Measurements from ENCODE around the gene CTXN2. TPM values are rescaled to one million over a fixed set of nuclear protein-coding genes. Genes with fewer than 3 reads are reported as not detected.

CTXN2 gene
- total RNA-seq, 2 donors from 2014 or later, result 0.11 TPM; not detected in 1

DNA sequence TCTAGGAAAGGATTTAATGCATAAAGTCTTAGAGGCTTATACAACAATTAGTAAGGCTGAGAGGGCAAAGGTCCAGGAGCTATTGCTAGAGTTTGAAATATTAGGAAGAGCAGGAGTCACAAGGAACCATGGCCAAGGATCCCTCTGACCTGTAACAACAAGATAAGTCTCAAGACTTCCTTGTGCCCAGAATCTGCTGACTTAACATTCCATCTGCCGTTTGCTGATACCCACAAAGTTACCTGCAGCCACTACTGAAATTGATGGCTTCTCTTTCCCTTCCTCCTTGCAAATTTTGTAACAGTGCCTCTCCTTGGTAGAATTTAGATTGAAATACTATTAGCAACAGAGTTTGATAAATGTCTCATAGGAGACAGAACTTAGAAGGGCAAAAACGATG is 8.7 kb upstream of the CTXN2 start:
- no peak overlapping the region for H3K27ac Mint-ChIP-seq
- H3K9me3 Mint-ChIP-seq, result no peaks in the 10 kb centered on the region
- H3K4me1 Mint-ChIP-seq, result no peaks in the 10 kb centered on the region

DNA sequence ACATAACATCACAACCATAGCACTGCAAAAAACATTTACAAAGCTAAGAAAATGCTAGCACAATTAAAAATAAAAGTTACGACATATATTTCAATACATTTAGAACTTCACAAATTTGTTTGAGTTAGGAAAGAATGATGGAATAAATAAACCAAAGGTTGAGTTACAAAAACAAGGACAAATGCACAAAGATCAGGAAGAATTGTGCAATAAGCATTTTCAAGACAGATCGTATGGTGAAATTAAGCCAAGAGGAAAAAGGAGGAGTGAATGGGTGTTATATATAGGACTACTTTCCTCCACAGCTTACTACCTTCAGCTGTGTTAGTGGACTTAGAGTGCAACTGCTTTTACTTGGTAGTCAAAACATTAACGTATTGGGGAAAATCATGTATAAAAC is 5.9 kb upstream of the CTXN2 start:
- Mint-ChIP-seq H3K27ac (no peak overlapping the region), H3K9me3 (no peaks in the 10 kb centered on the region), H3K27me3 (peaks cover 22% of the 10 kb centered on the region), H3K36me3 (ENCODE audit: low read depth) (no peaks in the 10 kb centered on the region), H3K4me3 (no peak overlapping the region), H3K4me1 (no peaks in the 10 kb centered on the region)
- no peak for ATAC-seq (replicated peaks)

More for the DNA sequence above, 8.7 kb upstream of the CTXN2 start:
- no peak overlapping the region for H3K4me3 Mint-ChIP-seq
- H3K27me3 Mint-ChIP-seq, result peaks cover 22% of the 10 kb centered on the region
- ATAC-seq (replicated peaks), result no peak
- no peaks in the 10 kb centered on the region for H3K36me3 Mint-ChIP-seq (ENCODE audit: low read depth)

DNA sequence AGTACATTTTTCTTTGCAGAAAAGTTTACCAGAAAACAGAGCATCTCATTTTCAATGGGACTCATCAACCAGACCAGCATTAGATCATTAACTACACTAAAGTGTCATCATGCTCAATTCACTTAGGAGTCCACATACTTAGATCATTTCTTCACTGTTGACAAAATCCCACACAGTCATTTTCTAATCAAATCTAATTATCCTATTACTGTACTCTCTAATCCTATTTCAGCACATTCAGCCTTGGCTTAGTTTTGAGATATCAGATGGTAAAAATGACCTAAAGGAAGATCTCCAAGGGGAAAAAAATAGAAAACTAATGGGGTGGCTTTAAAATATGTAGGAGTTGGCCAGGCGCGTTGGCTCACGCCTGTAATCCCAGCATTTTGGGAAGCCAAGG is 5.2 kb upstream of the CTXN2 start:
- no peaks in the 10 kb centered on the region for H3K9me3 Mint-ChIP-seq
- peaks cover under 1% of the 10 kb centered on the region for H3K4me1 Mint-ChIP-seq
- H3K27ac Mint-ChIP-seq, result no peak overlapping the region
- ATAC-seq (replicated peaks), result no peak
- H3K36me3 Mint-ChIP-seq (ENCODE audit: low read depth), result no peaks in the 10 kb centered on the region
- peaks cover 25% of the 10 kb centered on the region for H3K27me3 Mint-ChIP-seq
- H3K4me3 Mint-ChIP-seq, result no peak overlapping the region

DNA sequence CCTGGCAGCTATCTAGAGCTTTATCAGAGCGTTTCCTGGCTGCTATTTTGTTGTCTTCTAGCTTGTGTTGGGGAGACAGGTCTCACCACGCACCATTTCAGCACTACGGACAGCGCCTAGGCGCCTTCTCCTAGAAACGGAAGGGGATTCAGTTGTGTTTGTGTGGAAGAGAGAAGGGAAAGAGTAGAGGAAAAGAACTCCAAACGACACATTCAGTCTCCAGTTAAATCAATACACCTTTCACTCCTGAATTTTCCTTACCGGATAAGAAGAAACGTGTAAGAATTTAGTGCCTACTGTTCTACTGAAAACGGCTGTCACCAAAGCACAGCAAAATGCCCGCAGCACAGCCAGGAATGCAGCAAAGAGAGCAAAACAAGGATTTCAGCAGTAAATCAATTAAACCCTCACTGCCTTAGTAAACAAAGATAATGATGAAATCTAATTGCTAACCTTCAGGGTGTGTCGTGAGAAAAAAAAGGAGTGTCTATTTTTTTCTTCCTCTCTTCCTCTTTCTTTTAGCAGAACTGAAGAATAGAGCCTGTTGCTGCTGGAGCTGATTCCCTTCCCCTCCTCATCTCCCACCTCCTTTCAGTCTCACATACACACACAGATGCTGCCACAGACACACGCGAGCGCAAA is 412 bp upstream of the CTXN2 start:
- peak overlapping the region; percentile 50 for H3K4me3 Mint-ChIP-seq
- no peak for ATAC-seq (replicated peaks)
- H3K36me3 Mint-ChIP-seq (ENCODE audit: low read depth), result no peaks in the 10 kb centered on the region
- peaks cover 31% of the 10 kb centered on the region for H3K27me3 Mint-ChIP-seq
- H3K9me3 Mint-ChIP-seq, result no peaks in the 10 kb centered on the region
- H3K4me1 Mint-ChIP-seq, result peaks cover 6% of the 10 kb centered on the region
- no peak overlapping the region for H3K27ac Mint-ChIP-seq

DNA sequence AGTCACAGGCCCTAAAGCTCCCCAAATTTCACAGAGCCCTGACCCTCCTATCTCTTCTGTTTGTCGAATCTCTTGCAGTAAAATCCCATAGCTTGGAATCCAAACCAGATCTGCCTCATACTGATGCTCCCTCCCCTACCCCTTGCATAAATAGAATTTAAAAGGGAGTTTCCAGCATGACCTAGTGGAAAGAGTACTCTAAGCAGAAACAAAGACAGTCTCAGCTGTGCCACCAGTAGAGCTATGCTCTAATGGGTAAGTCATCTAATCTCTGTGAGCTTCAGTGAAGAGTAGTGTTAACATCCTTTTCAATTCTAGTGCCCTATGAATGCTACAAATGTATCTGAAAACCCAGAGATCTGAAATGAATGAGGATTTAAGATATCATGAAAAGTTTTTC is 10.6 kb downstream of the CTXN2 start:
- Mint-ChIP-seq H3K27me3 (peaks cover 23% of the 10 kb centered on the region), H3K9me3 (no peaks in the 10 kb centered on the region), H3K36me3 (ENCODE audit: low read depth) (no peaks in the 10 kb centered on the region), H3K27ac (no peak overlapping the region), H3K4me3 (no peak overlapping the region), H3K4me1 (no peaks in the 10 kb centered on the region)
- ATAC-seq (replicated peaks), result no peak

DNA sequence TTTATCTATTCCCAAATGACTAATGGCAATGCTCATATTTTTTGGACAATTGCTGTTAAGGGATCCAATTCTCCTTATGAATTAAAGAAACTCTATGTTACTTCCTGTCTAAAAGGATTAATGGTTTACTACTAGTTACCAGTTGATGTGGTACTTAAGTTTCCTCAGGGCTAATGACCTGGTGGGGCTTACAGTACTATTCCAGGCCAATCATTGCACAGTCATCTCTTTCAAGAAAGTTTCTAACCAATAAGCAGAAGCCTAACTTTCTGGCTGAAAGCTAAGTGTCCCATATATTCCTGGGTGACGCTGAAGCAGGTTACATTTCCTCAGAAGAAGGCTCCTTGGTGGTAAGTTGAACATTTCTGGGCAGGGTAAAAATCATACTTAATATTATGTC is 14.5 kb downstream of the CTXN2 start, which contains the start of gene SLC12A1:
SLC12A1 (plus strand) TSS at position 322 of the 400 bp plus-strand sequence. CDS start 1,418 bp downstream, outside the sequence.
- Mint-ChIP-seq H3K4me3 (no peak within 1 kb of the TSS), H3K27me3 (peaks cover 16% of the 10 kb centered on the region), H3K9me3 (no peaks in the 10 kb centered on the region), H3K36me3 (ENCODE audit: low read depth) (no peaks in the 10 kb centered on the region), H3K27ac (no peak within 1 kb of the TSS), H3K4me1 (no peaks in the 10 kb centered on the region)
- ATAC-seq (replicated peaks), result no peak

DNA sequence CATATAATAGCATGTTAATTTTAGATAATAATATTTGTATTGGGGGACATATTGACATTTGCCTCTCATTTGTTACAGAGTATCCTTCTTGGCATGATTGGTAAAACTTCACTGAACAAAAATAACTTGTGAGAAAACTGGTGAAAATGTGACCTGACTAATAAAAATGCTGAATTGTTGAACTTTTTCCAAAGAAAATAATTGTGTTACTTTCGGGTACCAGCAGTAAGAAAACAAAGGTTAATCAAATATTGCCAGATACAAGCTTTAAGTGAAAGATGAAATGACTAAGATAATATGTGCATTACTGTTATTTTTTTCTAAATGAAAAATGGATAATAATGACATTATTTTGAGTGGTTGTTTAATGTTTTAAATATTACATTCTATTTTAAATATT is 29.8 kb downstream of the CTXN2 start:
- H3K9me3 Mint-ChIP-seq, result no peaks in the 10 kb centered on the region
- H3K4me3 Mint-ChIP-seq, result no peak overlapping the region
- no peaks in the 10 kb centered on the region for H3K4me1 Mint-ChIP-seq
- ATAC-seq (replicated peaks), result no peak
- no peaks in the 10 kb centered on the region for H3K36me3 Mint-ChIP-seq (ENCODE audit: low read depth)
- H3K27me3 Mint-ChIP-seq, result peaks cover 8% of the 10 kb centered on the region
- H3K27ac Mint-ChIP-seq, result no peak overlapping the region

DNA sequence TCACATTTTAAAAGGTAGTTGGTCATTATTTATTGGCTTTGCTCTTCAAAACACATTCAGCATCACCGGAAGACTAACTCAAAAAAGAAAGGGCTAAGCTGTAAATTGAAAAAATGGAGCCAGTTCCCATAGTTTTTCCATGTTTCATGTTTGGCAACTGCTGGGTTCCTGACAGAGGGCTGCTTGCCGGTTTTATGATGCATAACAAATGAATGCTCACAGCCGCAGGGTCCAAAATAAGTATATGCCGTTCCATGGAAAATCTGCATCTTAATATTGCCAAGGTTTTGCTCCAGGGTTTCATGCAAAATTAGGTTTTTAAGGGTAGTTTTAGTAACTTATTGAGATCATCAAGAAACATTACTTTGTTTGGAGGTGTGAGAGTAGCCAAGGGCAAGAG is 30.4 kb downstream of the CTXN2 start:
- Mint-ChIP-seq H3K4me1 (no peaks in the 10 kb centered on the region), H3K27me3 (peaks cover 8% of the 10 kb centered on the region), H3K4me3 (no peak overlapping the region), H3K36me3 (ENCODE audit: low read depth) (no peaks in the 10 kb centered on the region), H3K27ac (no peak overlapping the region), H3K9me3 (no peaks in the 10 kb centered on the region)
- no peak for ATAC-seq (replicated peaks)

DNA sequence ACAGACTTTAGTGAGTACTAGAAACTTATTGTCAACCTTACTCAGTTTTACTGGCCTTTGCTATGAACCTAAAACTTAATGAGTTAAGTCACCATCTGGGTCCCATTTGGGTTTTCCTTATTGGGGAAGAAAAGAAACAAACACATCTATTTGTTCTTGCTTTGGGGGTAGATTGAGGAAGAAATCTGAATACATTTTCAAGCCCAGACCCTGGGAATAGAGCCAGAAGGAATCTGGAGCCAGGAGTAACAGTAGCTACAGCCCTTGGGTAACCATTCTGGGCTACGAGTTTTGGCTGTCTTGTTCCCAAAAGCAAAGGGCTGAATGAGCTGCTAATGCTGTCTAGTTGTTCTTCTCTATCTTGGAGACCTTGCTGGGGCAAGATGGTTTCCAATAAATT is 31.2 kb downstream of the CTXN2 start:
- Mint-ChIP-seq H3K27me3 (peaks cover 9% of the 10 kb centered on the region), H3K27ac (no peak overlapping the region)
- ATAC-seq (replicated peaks), result no peak

DNA sequence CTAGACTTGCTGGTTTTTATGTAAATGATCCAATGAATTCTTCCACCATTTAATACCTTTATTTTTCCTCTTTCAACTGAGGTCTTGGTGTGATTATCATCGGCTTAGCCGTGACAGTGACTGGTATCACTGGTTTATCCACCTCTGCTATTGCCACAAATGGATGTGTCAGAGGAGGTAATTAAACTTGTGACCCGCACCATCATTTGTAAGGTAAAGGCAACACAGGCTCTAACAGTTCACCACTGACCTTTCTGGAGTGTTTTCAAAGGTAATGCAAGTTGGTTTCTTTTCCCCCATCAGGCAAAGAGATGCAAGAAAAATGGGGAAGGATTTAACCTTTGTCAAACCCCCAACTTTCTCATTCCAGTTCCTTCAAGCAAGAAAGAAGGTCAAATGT is 34.3 kb downstream of the CTXN2 start:
- Mint-ChIP-seq H3K36me3 (ENCODE audit: low read depth) (no peaks in the 10 kb centered on the region), H3K4me3 (no peak overlapping the region), H3K27me3 (peaks cover 7% of the 10 kb centered on the region), H3K9me3 (no peaks in the 10 kb centered on the region), H3K4me1 (no peaks in the 10 kb centered on the region), H3K27ac (no peak overlapping the region)
- ATAC-seq (replicated peaks), result no peak

More for the DNA sequence above, 31.2 kb downstream of the CTXN2 start:
- H3K4me3 Mint-ChIP-seq, result no peak overlapping the region
- H3K4me1 Mint-ChIP-seq, result no peaks in the 10 kb centered on the region
- H3K36me3 Mint-ChIP-seq (ENCODE audit: low read depth), result no peaks in the 10 kb centered on the region
- no peaks in the 10 kb centered on the region for H3K9me3 Mint-ChIP-seq

DNA sequence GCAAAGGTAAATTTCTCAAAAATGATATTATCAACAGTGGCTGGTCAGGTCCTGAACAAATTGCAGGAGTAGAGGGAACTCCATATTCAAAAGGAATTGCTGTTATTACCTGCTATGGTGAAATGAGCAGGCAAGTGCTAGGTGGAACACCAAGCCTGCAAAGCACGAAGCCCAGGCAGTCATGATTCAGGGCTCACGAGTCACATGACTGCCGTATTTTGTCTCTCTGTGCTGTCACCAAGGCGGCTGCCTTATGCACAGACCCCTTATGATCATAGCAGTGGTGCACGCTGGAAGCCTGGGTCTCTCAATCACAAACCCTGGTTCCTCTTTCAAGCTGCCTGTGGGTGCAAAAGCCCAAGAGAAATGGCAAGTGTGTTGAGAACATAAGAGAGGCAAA is 39.0 kb downstream of the CTXN2 start:
- no peaks in the 10 kb centered on the region for H3K36me3 Mint-ChIP-seq (ENCODE audit: low read depth)
- H3K9me3 Mint-ChIP-seq, result no peaks in the 10 kb centered on the region
- no peak overlapping the region for H3K27ac Mint-ChIP-seq
- peaks cover 12% of the 10 kb centered on the region for H3K27me3 Mint-ChIP-seq
- H3K4me1 Mint-ChIP-seq, result no peaks in the 10 kb centered on the region
- no peak for ATAC-seq (replicated peaks)
- no peak overlapping the region for H3K4me3 Mint-ChIP-seq

DNA sequence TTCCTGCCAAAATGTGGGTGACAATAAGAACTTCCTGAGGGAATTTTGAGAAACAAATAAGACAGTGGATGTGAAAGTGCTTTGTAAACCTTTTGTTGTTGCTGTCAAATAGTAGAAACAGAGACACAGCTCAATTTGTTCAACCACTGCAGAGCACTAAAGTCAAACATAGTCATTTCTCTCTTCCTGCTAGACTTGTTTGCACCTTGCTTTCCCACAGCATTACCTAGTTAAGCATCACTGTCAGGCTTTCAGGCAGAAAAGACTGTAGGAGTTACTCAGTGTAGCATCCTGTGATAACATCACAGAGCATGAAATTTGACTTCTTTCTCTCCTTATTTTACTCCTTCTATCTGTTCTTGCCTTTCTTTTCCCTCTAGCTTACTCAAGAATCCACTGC is 41.8 kb downstream of the CTXN2 start:
- no peak for ATAC-seq (replicated peaks)
- Mint-ChIP-seq H3K27me3 (peaks cover 9% of the 10 kb centered on the region), H3K9me3 (no peaks in the 10 kb centered on the region), H3K4me1 (no peaks in the 10 kb centered on the region), H3K27ac (no peak overlapping the region), H3K36me3 (ENCODE audit: low read depth) (no peaks in the 10 kb centered on the region), H3K4me3 (no peak overlapping the region)

DNA sequence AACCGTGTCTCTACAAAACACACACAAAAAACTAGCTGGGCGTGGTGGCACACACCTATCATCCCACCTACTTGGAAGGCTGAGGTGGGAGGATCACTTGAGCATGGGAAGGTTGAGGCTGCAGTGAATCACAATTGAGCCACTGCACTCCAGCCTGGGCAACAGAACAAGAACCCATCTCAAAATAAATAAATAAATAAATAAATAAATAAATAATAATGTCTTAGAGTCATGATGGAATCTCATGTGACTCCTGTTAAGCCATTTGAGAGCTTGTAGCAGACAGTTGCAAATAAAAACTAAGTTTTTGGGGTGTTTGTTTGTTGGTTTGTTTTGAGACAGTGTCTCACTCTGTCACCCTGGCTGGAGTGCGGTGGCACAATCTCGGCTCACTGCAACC is 47.9 kb downstream of the CTXN2 start:
- H3K36me3 Mint-ChIP-seq (ENCODE audit: low read depth), result no peaks in the 10 kb centered on the region
- no peaks in the 10 kb centered on the region for H3K4me1 Mint-ChIP-seq
- H3K9me3 Mint-ChIP-seq, result no peaks in the 10 kb centered on the region
- no peak overlapping the region for H3K4me3 Mint-ChIP-seq
- ATAC-seq (replicated peaks), result no peak
- H3K27ac Mint-ChIP-seq, result no peak overlapping the region
- H3K27me3 Mint-ChIP-seq, result no peaks in the 10 kb centered on the region

DNA sequence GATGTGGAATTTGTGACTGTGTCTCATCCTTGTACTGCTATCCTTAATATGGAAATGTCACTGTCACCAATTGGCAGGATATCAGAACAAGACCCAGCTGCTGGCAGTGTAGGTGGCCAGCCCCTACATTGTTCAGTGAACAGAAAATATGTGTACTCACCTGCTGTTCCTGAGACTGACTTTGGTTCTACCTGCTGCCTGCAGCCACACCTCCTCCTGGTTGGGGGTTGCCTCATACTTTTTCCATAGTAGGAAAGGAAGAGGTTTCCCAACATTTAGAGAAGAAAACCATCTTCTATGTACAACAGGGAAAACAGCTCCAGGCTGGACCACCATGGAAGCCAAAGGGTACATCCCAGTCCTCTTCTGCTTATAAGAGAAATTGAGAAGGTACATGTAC is 50.5 kb downstream of the CTXN2 start:
- no peak for ATAC-seq (replicated peaks)
- Mint-ChIP-seq H3K36me3 (ENCODE audit: low read depth) (no peaks in the 10 kb centered on the region), H3K27me3 (peaks cover 3% of the 10 kb centered on the region), H3K27ac (no peak overlapping the region), H3K4me3 (no peak overlapping the region), H3K4me1 (no peaks in the 10 kb centered on the region), H3K9me3 (no peaks in the 10 kb centered on the region)

DNA sequence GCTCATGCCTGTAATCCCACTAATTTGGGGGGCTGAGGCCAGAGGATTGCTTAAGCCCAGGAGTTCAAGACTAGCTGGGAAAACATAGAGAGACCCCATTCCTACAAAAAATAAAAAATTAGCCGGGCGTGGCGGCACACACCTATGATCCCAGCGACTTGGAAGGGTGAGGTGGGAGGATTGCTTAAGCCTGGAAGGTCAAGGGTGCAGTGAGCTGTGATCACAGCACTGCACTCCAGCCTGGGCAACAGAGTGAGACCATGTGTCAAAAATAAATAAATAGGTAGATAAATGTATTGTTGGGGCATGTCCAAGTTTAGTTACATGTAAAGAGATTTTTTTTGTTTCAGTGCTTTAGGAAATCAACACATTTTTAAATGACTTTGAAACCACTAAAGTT is 51.1 kb downstream of the CTXN2 start:
- no peaks in the 10 kb centered on the region for H3K9me3 Mint-ChIP-seq
- H3K4me3 Mint-ChIP-seq, result no peak overlapping the region
- ATAC-seq (replicated peaks), result no peak

DNA sequence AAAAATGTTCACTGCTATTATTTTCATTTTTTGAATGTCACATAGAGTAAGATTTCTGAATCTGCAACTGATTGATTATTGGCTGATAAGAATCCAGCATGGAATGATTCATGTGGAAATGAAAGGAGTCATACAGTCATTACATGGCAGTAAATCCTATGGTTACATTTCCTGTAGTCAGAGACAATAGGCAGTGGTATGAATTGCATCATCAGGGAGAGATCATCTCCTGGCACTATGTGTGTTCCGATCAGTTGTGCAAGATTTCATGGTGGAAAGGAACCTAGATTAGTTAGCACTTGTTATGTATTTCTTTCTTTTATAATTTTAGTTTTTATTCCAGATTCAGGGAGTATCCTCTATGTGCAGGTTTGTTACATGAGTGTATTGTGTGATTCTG is 53.5 kb downstream of the CTXN2 start:
- no peaks in the 10 kb centered on the region for H3K9me3 Mint-ChIP-seq
- ATAC-seq (replicated peaks), result no peak
- no peak overlapping the region for H3K4me3 Mint-ChIP-seq
- no peak overlapping the region for H3K27ac Mint-ChIP-seq
- no peaks in the 10 kb centered on the region for H3K4me1 Mint-ChIP-seq
- no peaks in the 10 kb centered on the region for H3K36me3 Mint-ChIP-seq (ENCODE audit: low read depth)
- H3K27me3 Mint-ChIP-seq, result peaks cover 9% of the 10 kb centered on the region

More for the DNA sequence above, 51.1 kb downstream of the CTXN2 start:
- H3K4me1 Mint-ChIP-seq, result no peaks in the 10 kb centered on the region
- H3K36me3 Mint-ChIP-seq (ENCODE audit: low read depth), result no peaks in the 10 kb centered on the region
- peaks cover 5% of the 10 kb centered on the region for H3K27me3 Mint-ChIP-seq
- H3K27ac Mint-ChIP-seq, result no peak overlapping the region
